Measurements from ENCODE around the gene SURF6.

Gene SURF6

DNA sequence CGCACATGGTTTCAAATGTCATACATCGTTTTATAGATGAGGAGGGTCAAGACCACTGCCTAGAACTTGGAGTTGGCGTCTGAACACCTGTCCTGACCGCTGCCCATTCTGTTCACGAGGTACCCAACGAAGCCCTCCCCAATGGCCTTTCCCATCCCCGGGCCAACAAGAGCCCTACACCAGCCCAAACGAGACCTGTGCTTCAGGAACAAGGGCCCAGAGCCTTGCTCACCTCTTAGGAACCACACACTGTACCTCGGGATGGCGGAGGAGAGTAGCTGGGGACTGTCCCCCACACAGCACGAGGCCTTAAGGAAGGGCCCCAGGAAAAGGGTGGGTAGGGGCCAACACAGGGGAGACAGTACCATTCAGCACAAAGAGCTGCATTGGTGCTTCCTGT is 3.0 kb downstream of the SURF6 start:
- H3K27ac ChIP-seq (replicated peaks): no peak overlapping the region
- H3K4me3 ChIP-seq (replicated peaks; ENCODE audit: insufficient read depth, low read length): no peak overlapping the region
- H3K27me3 ChIP-seq (ENCODE audit: insufficient read depth, poor library complexity, severe bottlenecking): no peaks in the 10 kb centered on the region

GRCh38 chr9:133332381-133332730 is 3.6 kb downstream of the SURF6 start:
- H3K27ac ChIP-seq (replicated peaks): no peak overlapping the region
- DNase-seq (ENCODE audit: low read depth in 1 of 2, low spot score in 1 of 2): no peak
- H3K4me3 ChIP-seq (replicated peaks; ENCODE audit: insufficient read depth, low read length): no peak overlapping the region
- no peaks in the 10 kb centered on the region for H3K27me3 ChIP-seq (ENCODE audit: insufficient read depth, poor library complexity, severe bottlenecking)
- TF ChIP-seq GABPA (IDR thresholded peaks at IDR 0.05; ENCODE audit: low read depth): no peak
- TF ChIP-seq POLR2AphosphoS5 (IDR thresholded peaks at IDR 0.05; ENCODE audit: low read depth): no peak
- TF ChIP-seq REST (IDR thresholded peaks at IDR 0.05; ENCODE audit: insufficient replicate concordance, low read depth): no peak
- TF ChIP-seq, protein P1, sequence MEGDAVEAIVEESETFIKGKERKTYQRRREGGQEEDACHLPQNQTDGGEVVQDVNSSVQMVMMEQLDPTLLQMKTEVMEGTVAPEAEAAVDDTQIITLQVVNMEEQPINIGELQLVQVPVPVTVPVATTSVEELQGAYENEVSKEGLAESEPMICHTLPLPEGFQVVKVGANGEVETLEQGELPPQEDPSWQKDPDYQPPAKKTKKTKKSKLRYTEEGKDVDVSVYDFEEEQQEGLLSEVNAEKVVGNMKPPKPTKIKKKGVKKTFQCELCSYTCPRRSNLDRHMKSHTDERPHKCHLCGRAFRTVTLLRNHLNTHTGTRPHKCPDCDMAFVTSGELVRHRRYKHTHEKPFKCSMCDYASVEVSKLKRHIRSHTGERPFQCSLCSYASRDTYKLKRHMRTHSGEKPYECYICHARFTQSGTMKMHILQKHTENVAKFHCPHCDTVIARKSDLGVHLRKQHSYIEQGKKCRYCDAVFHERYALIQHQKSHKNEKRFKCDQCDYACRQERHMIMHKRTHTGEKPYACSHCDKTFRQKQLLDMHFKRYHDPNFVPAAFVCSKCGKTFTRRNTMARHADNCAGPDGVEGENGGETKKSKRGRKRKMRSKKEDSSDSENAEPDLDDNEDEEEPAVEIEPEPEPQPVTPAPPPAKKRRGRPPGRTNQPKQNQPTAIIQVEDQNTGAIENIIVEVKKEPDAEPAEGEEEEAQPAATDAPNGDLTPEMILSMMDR (IDR thresholded peaks at IDR 0.05; ENCODE audit: insufficient read depth, low read length): no peak
- no peak for TF ChIP-seq SPI1 (IDR thresholded peaks at IDR 0.05; ENCODE audit: borderline replicate concordance, low read depth)

More for the DNA sequence above, 3.0 kb downstream of the SURF6 start:
- no peak for TF ChIP-seq POLR2AphosphoS5 (IDR thresholded peaks at IDR 0.05; ENCODE audit: low read depth)
- TF ChIP-seq REST (IDR thresholded peaks at IDR 0.05; ENCODE audit: insufficient replicate concordance, low read depth): no peak
- no peak for TF ChIP-seq SPI1 (IDR thresholded peaks at IDR 0.05; ENCODE audit: borderline replicate concordance, low read depth)
- TF ChIP-seq GABPA (IDR thresholded peaks at IDR 0.05; ENCODE audit: low read depth): no peak
- TF ChIP-seq, protein P1 (IDR thresholded peaks at IDR 0.05; ENCODE audit: insufficient read depth, low read length): no peak
- no peak for DNase-seq (ENCODE audit: low read depth in 1 of 2, low spot score in 1 of 2)

GRCh38 chr9:133331641-133332380 is 4.2 kb downstream of the SURF6 start:
- Histone ChIP-seq H3K27ac (replicated peaks) (no peak overlapping the region), H3K27me3 (ENCODE audit: insufficient read depth, poor library complexity, severe bottlenecking) (no peaks in the 10 kb centered on the region), H3K4me3 (replicated peaks; ENCODE audit: insufficient read depth, low read length) (no peak overlapping the region)
- DNase-seq (ENCODE audit: low read depth in 1 of 2, low spot score in 1 of 2): no peak
- TF ChIP-seq, protein P1 (IDR thresholded peaks at IDR 0.05; ENCODE audit: insufficient read depth, low read length): no peak
- no peak for TF ChIP-seq POLR2AphosphoS5 (IDR thresholded peaks at IDR 0.05; ENCODE audit: low read depth)
- TF ChIP-seq REST (IDR thresholded peaks at IDR 0.05; ENCODE audit: insufficient replicate concordance, low read depth): no peak
- no peak for TF ChIP-seq GABPA (IDR thresholded peaks at IDR 0.05; ENCODE audit: low read depth)
- TF ChIP-seq SPI1 (IDR thresholded peaks at IDR 0.05; ENCODE audit: borderline replicate concordance, low read depth): no peak

Measured in HL-60 (cell line).